Skeletal muscle satellite cell (primary cell): ENCODE results near the gene ARHGEF1. TPM values are rescaled to one million over a fixed set of nuclear protein-coding genes. Genes with fewer than 3 reads are reported as not detected.

Experiments
- H3K27me3 ChIP-seq: 2 replicates; pipeline ENCODE4 v1.7.0; 2013; ENCODE audit warnings: low read length; ENCODE audit not compliant: control insufficient read depth, insufficient read depth
- H3K36me3 ChIP-seq: 2 replicates; pipeline ENCODE4 v1.7.0; 2013; ENCODE audit warnings: mild to moderate bottlenecking, control low read depth, low read length; ENCODE audit not compliant: insufficient read depth
- H3K4me1 ChIP-seq: 2 replicates; pipeline ENCODE4 v1.7.0; 2013; ENCODE audit warnings: low read length; ENCODE audit not compliant: control insufficient read depth, insufficient read depth
- H3K4me2 ChIP-seq: 2 replicates; pipeline ENCODE4 v1.7.0; 2013; ENCODE audit warnings: mild to moderate bottlenecking, low read length
- H3K4me3 ChIP-seq: 2 replicates; pipeline ENCODE4 v1.7.0; 2013; ENCODE audit warnings: low read length
- H3K9ac ChIP-seq: 2 replicates; pipeline ENCODE4 v1.7.0; 2013; ENCODE audit warnings: mild to moderate bottlenecking, low read depth, low read length, moderate library complexity
- H3K9me3 ChIP-seq: replicated peaks from 2 replicates; pipeline ENCODE4 v1.7.0; 2013; ENCODE audit warnings: mild to moderate bottlenecking, control low read depth, low read length
- small RNA-seq: library from RNA; depleted of rRNA; stranded (forward); fragments of <200 nt; gene quantifications from one replicate; pipeline ENCODE3, GENCODE V24; 2012

Gene ARHGEF1

DNA sequence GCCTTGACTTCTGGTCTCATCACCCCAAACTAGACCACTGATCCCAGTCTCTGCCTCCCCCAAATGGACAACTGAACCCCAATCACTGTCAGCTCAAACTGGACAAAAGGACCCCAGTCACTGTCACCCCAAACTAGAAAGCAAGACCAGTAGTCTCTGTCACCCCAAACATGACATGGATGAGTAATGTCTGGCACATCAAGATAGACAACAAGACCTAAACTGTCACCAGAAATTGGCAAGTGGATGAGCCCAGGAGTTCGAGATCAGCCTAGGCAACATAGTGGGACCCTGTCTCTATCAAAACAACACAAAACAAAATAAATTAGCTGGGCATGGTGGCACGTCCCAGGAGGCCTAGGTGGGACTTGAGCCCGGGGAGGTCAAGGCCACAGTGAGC, 64.1 kb downstream of the ARHGEF1 start:
- H3K9me3 ChIP-seq: no peaks in the 10 kb centered on the region
- H3K4me1 ChIP-seq: no peaks in the 10 kb centered on the region
- H3K9ac ChIP-seq: no peak overlapping the region
- no peaks in the 10 kb centered on the region for H3K27me3 ChIP-seq
- H3K36me3 ChIP-seq: no peaks in the 10 kb centered on the region
- no peak overlapping the region for H3K4me3 ChIP-seq
- no peak overlapping the region for H3K4me2 ChIP-seq

DNA sequence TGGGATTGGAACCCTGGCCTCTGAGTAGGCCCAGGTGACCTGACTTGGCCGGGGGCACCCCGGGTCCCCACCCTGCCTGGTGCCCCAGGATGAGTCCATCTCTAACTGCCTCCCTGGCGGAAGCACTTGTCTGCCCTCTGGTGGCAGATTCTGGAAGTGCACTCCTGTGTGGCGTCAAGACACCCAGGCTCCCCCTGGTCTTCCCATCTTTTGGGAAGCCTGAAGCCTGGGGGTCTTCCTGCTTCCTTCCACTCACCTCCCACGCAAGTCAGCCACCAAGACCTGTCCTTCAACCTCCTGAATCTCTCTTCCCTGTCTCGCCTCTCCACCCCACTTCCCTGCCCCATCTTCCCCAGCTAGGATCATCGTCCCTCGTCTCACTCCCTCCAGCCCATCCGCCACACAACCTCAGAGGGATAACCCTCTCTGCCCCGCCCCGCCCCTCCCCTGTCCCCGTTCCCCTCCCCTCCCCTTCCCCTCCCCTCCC, 68.7 kb downstream of the ARHGEF1 start:
- H3K4me3 ChIP-seq: no peak overlapping the region
- peaks cover 13% of the 10 kb centered on the region for H3K36me3 ChIP-seq
- no peak overlapping the region for H3K9ac ChIP-seq
- peak overlapping the region; percentile 69 for H3K4me2 ChIP-seq
- no peaks in the 10 kb centered on the region for H3K9me3 ChIP-seq
- no peaks in the 10 kb centered on the region for H3K27me3 ChIP-seq
- no peaks in the 10 kb centered on the region for H3K4me1 ChIP-seq

DNA sequence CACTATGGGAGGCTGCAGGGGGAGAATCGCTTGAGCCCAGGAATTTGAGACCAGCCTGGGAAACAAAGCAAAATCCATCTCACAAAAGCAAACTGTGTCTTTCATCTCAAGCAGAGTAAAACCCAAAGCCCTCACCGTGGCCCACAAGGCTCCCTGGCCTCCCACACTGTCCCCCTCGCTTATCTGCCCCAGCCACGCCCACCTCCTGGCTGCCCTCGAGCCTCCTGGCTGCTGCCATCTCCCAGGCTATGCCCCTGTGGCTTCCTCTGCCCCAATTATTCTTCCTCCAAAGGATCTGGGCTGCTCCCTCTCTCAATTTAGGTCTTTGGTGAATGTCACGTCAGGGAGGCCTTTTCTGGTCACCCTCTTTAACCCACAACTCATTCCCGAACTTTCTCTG, 72.5 kb downstream of the ARHGEF1 start:
- H3K4me2 ChIP-seq: no peak overlapping the region
- H3K4me1 ChIP-seq: peaks cover 10% of the 10 kb centered on the region
- no peak overlapping the region for H3K9ac ChIP-seq
- H3K4me3 ChIP-seq: no peak overlapping the region
- no peaks in the 10 kb centered on the region for H3K9me3 ChIP-seq
- H3K27me3 ChIP-seq: no peaks in the 10 kb centered on the region
- H3K36me3 ChIP-seq: peaks cover 17% of the 10 kb centered on the region

DNA sequence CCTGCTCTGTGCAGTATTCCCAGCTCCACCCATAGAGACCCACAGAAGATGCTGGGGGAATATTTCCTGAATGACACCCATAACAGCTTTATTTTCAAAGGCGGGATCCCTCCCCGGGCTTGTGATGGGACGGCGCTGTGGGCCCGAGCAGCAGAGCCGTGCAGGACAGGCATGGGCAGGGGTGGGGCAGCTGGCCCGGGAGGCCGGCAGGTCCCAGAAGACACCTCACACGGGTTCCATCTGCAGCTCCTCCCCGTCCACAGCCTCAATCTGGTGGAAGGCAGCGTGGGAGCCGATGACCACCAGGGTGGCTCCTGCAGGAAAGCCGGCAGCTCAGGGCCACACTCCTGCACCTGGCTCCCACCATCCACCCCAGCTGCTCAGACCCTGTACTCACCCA, 73.6 kb downstream of the ARHGEF1 start:
- no peak overlapping the region for H3K9ac ChIP-seq
- peaks cover 10% of the 10 kb centered on the region for H3K4me1 ChIP-seq
- H3K4me2 ChIP-seq: no peak overlapping the region
- no peak overlapping the region for H3K4me3 ChIP-seq
- no peaks in the 10 kb centered on the region for H3K27me3 ChIP-seq
- no peaks in the 10 kb centered on the region for H3K9me3 ChIP-seq
- H3K36me3 ChIP-seq: peaks cover 17% of the 10 kb centered on the region

Small RNA genes within 50 kb of the gene (small RNA-seq; reads per million reads assigned to genes)
- gene MIR6797: not detected
